CD4-positive, alpha-beta T cell (primary cell): Measurements from ENCODE around the gene HOXC10. TPM values are rescaled to one million over a fixed set of nuclear protein-coding genes. Genes with fewer than 3 reads are reported as not detected.

Source experiments
- ATAC-seq: fragments of 200-7000 bp; cut with Tn5 transposase; one replicate; pipeline ENCODE4 v1.10.0; 2022; ENCODE audit warnings: mild to moderate bottlenecking; ENCODE audit not compliant: poor library complexity
- CTCF ChIA-PET: fragments of 350-600 bp; sonication (Branson Sonifier 250); formaldehyde crosslinking; loops from one replicate; lab custom pipeline; 2021; ENCODE audit warnings: antibody characterized with exemption, inconsistent platforms; lab: Charles Lee
- POLR2A ChIA-PET: fragments of 350-600 bp; sonication (Branson Sonifier 250); formaldehyde crosslinking; loops from one replicate; lab custom pipeline; 2021; ENCODE audit warnings: antibody characterized with exemption, inconsistent platforms; lab: Charles Lee
- DNase-seq, 14 experiments: peaks; one replicate each; pipeline ENCODE4 v3.0.0-alpha.2; 2013 to 2020; ENCODE audit warnings: mixed read lengths in 2 of 14
- H3K27ac ChIP-seq, 2 donors: one replicate each; pipeline versions ENCODE4 v1.5.1 to v1.7.0; 2013; ENCODE audit warnings: low read length in 2 of 2, low read depth in 1 of 2, mild to moderate bottlenecking in 1 of 2
- H3K27me3 ChIP-seq, 2 experiments: 1 replicate in 1 of 2; 2 replicates in 1 of 2; pipeline versions ENCODE4 v1.6.1 to v1.7.0; 2013; ENCODE audit warnings: low read length in 2 of 2, control low read depth in 1 of 2, mild to moderate bottlenecking in 1 of 2, moderate library complexity in 1 of 2; ENCODE audit not compliant: insufficient read depth in 2 of 2, control insufficient read depth in 1 of 2
- H3K36me3 ChIP-seq: one replicate; pipeline ENCODE4 v1.6.1; 2013; ENCODE audit warnings: low read length, control low read depth; ENCODE audit not compliant: insufficient read depth
- H3K4me1 ChIP-seq: one replicate; pipeline ENCODE4 v1.6.1; 2013; ENCODE audit warnings: low read length, control low read depth; ENCODE audit not compliant: insufficient read depth
- H3K4me3 ChIP-seq: one replicate; pipeline ENCODE4 v1.5.1; 2013; ENCODE audit warnings: mild to moderate bottlenecking, low read length, moderate library complexity
- H3K9me3 ChIP-seq, 2 experiments: 1 replicate in 1 of 2; 2 replicates in 1 of 2; pipeline versions ENCODE4 v1.6.1 to v1.7.0; 2013; ENCODE audit warnings: low read length in 2 of 2, mild to moderate bottlenecking in 2 of 2, control low read depth in 1 of 2, moderate library complexity in 1 of 2; ENCODE audit not compliant: control insufficient read depth in 1 of 2, insufficient read depth in 1 of 2
- H3K27ac Mint-ChIP-seq: one replicate; pipeline ENCODE4 v1.8.0; 2020; ENCODE audit warnings: mixed read lengths
- H3K27me3 Mint-ChIP-seq: one replicate; pipeline ENCODE4 v1.8.0; 2021; ENCODE audit warnings: mixed read lengths
- H3K36me3 Mint-ChIP-seq: one replicate; pipeline ENCODE4 v1.8.0; 2021; ENCODE audit warnings: low read depth, mixed read lengths
- H3K4me1 Mint-ChIP-seq: one replicate; pipeline ENCODE4 v1.8.0; 2021; ENCODE audit warnings: low read depth, mixed read lengths
- H3K4me3 Mint-ChIP-seq: one replicate; pipeline ENCODE4 v1.8.0; 2020; ENCODE audit warnings: mild to moderate bottlenecking, mixed read lengths
- H3K9me3 Mint-ChIP-seq: one replicate; pipeline ENCODE4 v1.8.0; 2020; ENCODE audit warnings: mixed read lengths
- intact Hi-C, 2 experiments: fragments of 100-400 bp; cut with DNase I in 1 of 2; cut with micrococcal nuclease in 1 of 2; formaldehyde crosslinking; loops; one replicate each; pipeline versions ENCODE4 v1.15.1 to v1.9.0; 2023 to 2025; cut with DNase I, micrococcal nuclease
- total RNA-seq, 174 experiments: library from RNA in 2 of 174; stranded (reverse) in 2 of 174; gene quantifications; one replicate each; pipeline ENCODE4 v1.2.3 and lab custom pipeline; 2021 to 2026
- TF ChIP-seq, protein P1 (sequence below): fragments of 200-600 bp; IDR thresholded peaks from one replicate; pipeline ENCODE4 v1.8.0; 2022; ENCODE audit warnings: antibody characterized with exemption, mild to moderate bottlenecking

Gene HOXC10
- total RNA-seq, 2 experiments from 2014 or later = not detected

GRCh38 chr12:53976823-53977595 lies 7.9 kb upstream of the HOXC10 start:
- H3K27ac Mint-ChIP-seq = no peak overlapping the region
- DNase-seq = no peak
- intact Hi-C loops = no loop called here
- CTCF ChIA-PET = interaction anchor here (1.4 kb wide), 1 partner anchor 28 kb away, joined by 3 read pairs; no protein-coding TSS in a partner anchor
- Histone ChIP-seq H3K27me3 (peaks cover 81 to 98% of the 10 kb centered on the region in 2 experiments), H3K4me3 (no peak overlapping the region), H3K27ac (no peak overlapping the region), H3K9me3 (peaks cover 0 to 49% of the 10 kb centered on the region in 2 experiments), H3K4me1 (peaks cover 39% of the 10 kb centered on the region), H3K36me3 (no peaks in the 10 kb centered on the region)
- H3K36me3 Mint-ChIP-seq = peaks cover 4% of the 10 kb centered on the region
- H3K4me3 Mint-ChIP-seq = peak overlapping the region; percentile 26
- POLR2A ChIA-PET = no interaction called here
- TF ChIP-seq, protein P1, sequence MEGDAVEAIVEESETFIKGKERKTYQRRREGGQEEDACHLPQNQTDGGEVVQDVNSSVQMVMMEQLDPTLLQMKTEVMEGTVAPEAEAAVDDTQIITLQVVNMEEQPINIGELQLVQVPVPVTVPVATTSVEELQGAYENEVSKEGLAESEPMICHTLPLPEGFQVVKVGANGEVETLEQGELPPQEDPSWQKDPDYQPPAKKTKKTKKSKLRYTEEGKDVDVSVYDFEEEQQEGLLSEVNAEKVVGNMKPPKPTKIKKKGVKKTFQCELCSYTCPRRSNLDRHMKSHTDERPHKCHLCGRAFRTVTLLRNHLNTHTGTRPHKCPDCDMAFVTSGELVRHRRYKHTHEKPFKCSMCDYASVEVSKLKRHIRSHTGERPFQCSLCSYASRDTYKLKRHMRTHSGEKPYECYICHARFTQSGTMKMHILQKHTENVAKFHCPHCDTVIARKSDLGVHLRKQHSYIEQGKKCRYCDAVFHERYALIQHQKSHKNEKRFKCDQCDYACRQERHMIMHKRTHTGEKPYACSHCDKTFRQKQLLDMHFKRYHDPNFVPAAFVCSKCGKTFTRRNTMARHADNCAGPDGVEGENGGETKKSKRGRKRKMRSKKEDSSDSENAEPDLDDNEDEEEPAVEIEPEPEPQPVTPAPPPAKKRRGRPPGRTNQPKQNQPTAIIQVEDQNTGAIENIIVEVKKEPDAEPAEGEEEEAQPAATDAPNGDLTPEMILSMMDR = no peak
- H3K9me3 Mint-ChIP-seq = no peaks in the 10 kb centered on the region
- H3K4me1 Mint-ChIP-seq = peaks cover 34% of the 10 kb centered on the region
- ATAC-seq = no peak
- peaks cover 97% of the 10 kb centered on the region for H3K27me3 Mint-ChIP-seq

DNA sequence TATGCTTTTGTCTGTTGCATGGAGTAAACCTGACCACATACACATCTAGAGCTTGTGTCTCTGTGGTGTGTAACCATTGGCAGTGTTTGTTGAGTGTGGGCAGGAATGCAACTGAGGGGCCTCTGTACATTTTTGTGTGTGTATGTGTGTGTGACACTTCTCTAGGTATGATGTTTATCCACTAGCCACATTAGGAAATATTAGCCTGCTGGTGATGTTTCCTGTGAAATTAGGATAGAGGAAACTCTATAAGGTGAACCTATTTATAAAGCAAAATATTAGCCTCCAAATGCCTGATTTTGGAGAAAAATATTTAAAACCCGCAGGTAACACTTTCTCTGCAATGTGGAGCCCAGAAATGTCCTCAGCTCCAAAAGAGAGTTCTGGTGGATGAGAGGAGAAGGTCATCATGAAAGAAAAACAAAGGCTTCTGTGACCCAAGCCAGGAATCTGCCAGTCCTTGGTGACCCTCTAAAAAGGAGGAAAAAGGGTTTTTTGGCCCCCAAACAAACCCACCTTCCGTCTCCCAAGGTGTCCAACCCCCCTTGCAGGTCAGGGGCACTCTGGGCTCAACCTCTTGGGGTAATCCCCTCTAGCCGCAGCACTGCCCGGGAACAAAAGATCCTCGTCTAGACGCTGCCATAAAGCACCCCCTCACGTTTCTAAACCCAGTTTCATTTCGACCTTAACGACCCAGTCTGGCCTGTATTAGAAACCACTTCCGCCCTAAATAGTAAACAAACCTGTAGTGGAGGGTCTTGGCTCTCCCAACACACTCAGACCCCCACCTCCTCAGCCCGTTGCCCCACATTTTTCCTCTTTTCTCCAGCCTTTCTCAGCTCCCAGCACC lies 7.1 kb upstream of the HOXC10 start:
- ATAC-seq (no peak), DNase-seq (no peak)
- H3K27me3 ChIP-seq = peaks cover 81 to 98% of the 10 kb centered on the region in 2 experiments
- H3K27ac Mint-ChIP-seq = no peak overlapping the region
- H3K27ac ChIP-seq = no peak overlapping the region
- H3K4me1 Mint-ChIP-seq = peaks cover 32% of the 10 kb centered on the region
- intact Hi-C loops = no loop called here
- H3K9me3 ChIP-seq = peaks cover 0 to 51% of the 10 kb centered on the region in 2 experiments
- H3K36me3 Mint-ChIP-seq = no peaks in the 10 kb centered on the region
- peaks cover 97% of the 10 kb centered on the region for H3K27me3 Mint-ChIP-seq
- no peaks in the 10 kb centered on the region for H3K9me3 Mint-ChIP-seq
- H3K4me1 ChIP-seq = peaks cover 39% of the 10 kb centered on the region
- CTCF ChIA-PET = interaction anchor here (1.4 kb wide), 1 partner anchor 28 kb away, joined by 3 read pairs; no protein-coding TSS in a partner anchor
- H3K4me3 ChIP-seq = no peak overlapping the region
- no peaks in the 10 kb centered on the region for H3K36me3 ChIP-seq
- POLR2A ChIA-PET = no interaction called here
- no peak overlapping the region for H3K4me3 Mint-ChIP-seq
- TF ChIP-seq, protein P1 = no peak

DNA sequence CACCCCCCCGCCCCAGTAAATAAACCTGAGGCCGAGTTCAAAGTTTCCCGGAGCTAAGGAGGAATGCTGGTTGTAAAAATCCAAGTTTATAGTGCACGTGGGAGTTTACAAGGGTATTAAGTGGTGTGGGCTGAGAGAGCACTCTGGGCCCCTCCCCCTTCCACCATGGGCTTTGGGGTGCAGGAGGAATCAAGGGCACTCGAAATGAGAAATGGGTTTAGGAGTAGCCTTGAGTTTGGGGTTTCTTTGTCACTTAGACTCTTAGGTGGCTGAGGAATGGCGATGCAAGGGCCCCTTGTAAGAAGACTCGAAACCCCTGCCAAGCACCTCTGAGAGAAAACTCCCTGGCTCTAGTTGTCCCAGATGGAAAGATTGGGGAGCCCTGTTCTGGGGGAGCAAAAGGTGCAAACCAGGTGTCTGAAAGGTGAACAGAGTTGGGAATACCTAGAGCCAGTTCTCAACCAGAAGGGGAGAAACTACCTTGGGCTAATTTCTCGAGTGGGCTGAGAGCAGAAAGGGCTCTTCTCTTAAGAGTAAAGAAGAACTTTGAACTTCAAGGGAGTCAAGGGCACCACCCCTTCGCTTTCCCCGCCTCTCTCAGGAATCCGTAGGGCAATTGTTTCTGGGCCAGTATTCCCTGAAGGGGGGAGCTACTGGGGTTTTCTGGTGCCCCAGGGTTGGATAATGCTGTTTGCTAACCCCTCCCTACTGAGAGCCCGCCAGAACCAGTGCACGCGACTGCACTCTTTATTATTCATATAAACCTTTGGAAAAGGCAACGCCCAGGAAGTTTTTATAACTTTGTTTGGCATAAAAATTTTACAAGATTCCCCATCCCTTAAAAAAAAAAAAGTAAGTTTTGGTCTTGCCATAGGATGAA lies 6.2 kb upstream of the HOXC10 start:
- intact Hi-C loops = no loop called here
- Histone ChIP-seq H3K36me3 (no peaks in the 10 kb centered on the region), H3K27me3 (peaks cover 82 to 98% of the 10 kb centered on the region in 2 experiments), H3K9me3 (peaks cover 0 to 49% of the 10 kb centered on the region in 2 experiments), H3K27ac (no peak overlapping the region), H3K4me1 (peaks cover 36% of the 10 kb centered on the region), H3K4me3 (no peak overlapping the region)
- CTCF ChIA-PET = interaction anchor here (1.0 to 1.4 kb wide), 2 partner anchors 12 to 27 kb away, joined by 3 to 4 read pairs; no protein-coding TSS in a partner anchor
- Mint-ChIP-seq H3K27ac (no peak overlapping the region), H3K4me3 (no peak overlapping the region), H3K36me3 (no peaks in the 10 kb centered on the region), H3K4me1 (peaks cover 25% of the 10 kb centered on the region), H3K9me3 (no peaks in the 10 kb centered on the region), H3K27me3 (peaks cover 98% of the 10 kb centered on the region)
- ATAC-seq (no peak), DNase-seq (no peak)
- TF ChIP-seq, protein P1 = no peak
- POLR2A ChIA-PET = no interaction called here
